A673 (cell line): ENCODE results near the gene ARPC2. TPM values are rescaled to one million over a fixed set of nuclear protein-coding genes. Genes with fewer than 3 reads are reported as not detected.
A peak's percentile ranks its signal among the peaks of the same experiment; 100 is the strongest.

Experiments used
- BruUV-seq: library from RNA; stranded (reverse); fragments of 400-500 nt; replicated peaks from 2 replicates; lab custom pipeline; 2021; lab: Mats Ljungman, UMichigan
- CTCF ChIA-PET: fragments of 300-600 bp; sonication (Branson Sonifier 250); formaldehyde crosslinking; loops from one replicate; lab custom pipeline; 2022; ENCODE audit warnings: antibody characterized with exemption; lab: Charles Lee
- POLR2A ChIA-PET: fragments of 300-600 bp; sonication (Branson Sonifier 250); formaldehyde crosslinking; loops from one replicate; lab custom pipeline; 2022; ENCODE audit warnings: antibody characterized with exemption; ENCODE audit not compliant: low non-redundant PET; lab: Charles Lee
- DNase-seq: peaks from one replicate; pipeline ENCODE4 v3.0.0-alpha.2; 2015; ENCODE audit warnings: low spot score
- H3K27ac ChIP-seq: fragments of 200-600 bp; sonication (generic); 2 replicates; pipeline ENCODE4 v1.5.1; 2016; ENCODE audit warnings: mixed run types, low read depth, mild to moderate bottlenecking, mixed read lengths, antibody characterized with exemption, low read length; ENCODE audit not compliant: poor library complexity, severe bottlenecking
- H3K27me3 ChIP-seq: fragments of 200-600 bp; sonication (generic); replicated peaks from 2 replicates; pipeline ENCODE4 v1.6.1; 2017; ENCODE audit warnings: mixed run types, low read depth, mild to moderate bottlenecking, mixed read lengths, antibody characterized with exemption, low read length; ENCODE audit not compliant: insufficient read depth, poor library complexity
- H3K36me3 ChIP-seq: fragments of 200-600 bp; sonication (generic); 2 replicates; pipeline ENCODE4 v1.6.1; 2016; ENCODE audit warnings: mixed run types, mild to moderate bottlenecking, mixed read lengths, antibody characterized with exemption, low read length; ENCODE audit not compliant: insufficient read depth, poor library complexity, severe bottlenecking
- H3K4me1 ChIP-seq: fragments of 200-600 bp; sonication (generic); 2 replicates; pipeline ENCODE4 v1.6.1; 2017; ENCODE audit warnings: mixed run types, mild to moderate bottlenecking, mixed read lengths, antibody characterized with exemption, low read length; ENCODE audit not compliant: insufficient read depth, poor library complexity, severe bottlenecking
- H3K4me3 ChIP-seq: fragments of 200-600 bp; sonication (generic); 2 replicates; pipeline ENCODE4 v1.5.1; 2016; ENCODE audit warnings: low read depth, mixed run types, mild to moderate bottlenecking, mixed read lengths, low read length; ENCODE audit not compliant: poor library complexity, severe bottlenecking
- H3K9me3 ChIP-seq: fragments of 200-600 bp; sonication (generic); 2 replicates; pipeline ENCODE4 v1.6.1; 2016; ENCODE audit warnings: mixed run types, low read depth, mild to moderate bottlenecking, mixed read lengths, antibody characterized with exemption, low read length; ENCODE audit not compliant: poor library complexity, severe bottlenecking
- CTCF ChIP-seq: fragments of 300-800, 200-600 bp; sonication (generic); conservative IDR thresholded peaks from 2 replicates; pipeline ENCODE4 v1.5.1; 2017; ENCODE audit warnings: low read depth, mild to moderate bottlenecking, antibody characterized with exemption, low read length, moderate library complexity, mixed read lengths
- EZH2 ChIP-seq: fragments of 200-600 bp; sonication (generic); IDR thresholded peaks from 2 replicates; pipeline ENCODE4 v1.6.1; 2017; ENCODE audit warnings: borderline replicate concordance, low read depth, mild to moderate bottlenecking, mixed read lengths, antibody characterized with exemption, low read length; ENCODE audit not compliant: poor library complexity, severe bottlenecking
- intact Hi-C: fragments of 100-400 bp; cut with micrococcal nuclease; formaldehyde crosslinking; loops from one replicate; pipeline ENCODE4 v1.10.0; 2022; ENCODE audit not compliant: unreplicated experiment
- total RNA-seq: library from RNA; stranded (reverse); gene quantifications from 2 replicates; pipeline ENCODE4 v1.2.3, GENCODE V29; 2021

Gene ARPC2
- total RNA-seq, 1 experiment from 2014 or later, result 291 TPM

GRCh38 chr2:218259099-218259961 lies 42.3 kb downstream of the ARPC2 start:
- intact Hi-C loops, result no loop called here
- H3K4me3 ChIP-seq, result no peak overlapping the region
- DNase-seq, result no peak
- TF ChIP-seq CTCF (no peak), EZH2 (no peak)
- no peak overlapping the region for H3K27ac ChIP-seq
- H3K4me1 ChIP-seq, result peaks cover 15% of the 10 kb centered on the region
- peaks cover 27% of the 10 kb centered on the region for H3K36me3 ChIP-seq
- H3K27me3 ChIP-seq, result no peaks in the 10 kb centered on the region
- ChIA-PET CTCF (no interaction called here), POLR2A (interaction anchor here (0.6 kb wide), 1 partner anchor 12 kb away, joined by 3 read pairs; no protein-coding TSS in a partner anchor)
- H3K9me3 ChIP-seq, result no peaks in the 10 kb centered on the region
- no TSS peak for BruUV-seq

- Histone ChIP-seq H3K27me3 (no peaks in the 10 kb centered on the region), H3K36me3 (peaks cover 27% of the 10 kb centered on the region), H3K4me1 (peaks cover 15% of the 10 kb centered on the region), H3K4me3 (no peak overlapping the region), H3K9me3 (no peaks in the 10 kb centered on the region), H3K27ac (no peak overlapping the region)
- BruUV-seq, result no TSS peak
- POLR2A ChIA-PET, result no interaction called here
- no peak for TF ChIP-seq CTCF
- TF ChIP-seq EZH2, result no peak
- no peak for DNase-seq
- CTCF ChIA-PET, result no interaction called here
- intact Hi-C loops, result no loop called here
These were observed 43.2 kb downstream of the ARPC2 start for GRCh38 chr2:218260166-218260565.

- CTCF ChIA-PET, result no interaction called here
- H3K4me1 ChIP-seq, result peaks cover 15% of the 10 kb centered on the region
- no peak for TF ChIP-seq EZH2
- no peak for TF ChIP-seq CTCF
These were observed 43.9 kb downstream of the ARPC2 start, which contains the start of gene GPBAR1 for GRCh38 chr2:218260742-218261422. TSS of gene GPBAR1 (plus strand) at chr2:218261015. CDS start at chr2:218262725, 1,710 bp downstream.

More at GRCh38 chr2:218260742-218261422, 43.9 kb downstream of the ARPC2 start, which contains the start of gene GPBAR1:
- no peaks in the 10 kb centered on the region for H3K9me3 ChIP-seq
- POLR2A ChIA-PET, result no interaction called here
- H3K4me3 ChIP-seq, result no peak within 1 kb of the TSS
- intact Hi-C loops, result no loop called here
- peak; percentile 47 for DNase-seq
- H3K27ac ChIP-seq, result peak within 1 kb of the TSS; percentile 32
- no TSS peak for BruUV-seq
- H3K27me3 ChIP-seq, result no peaks in the 10 kb centered on the region
- peaks cover 21% of the 10 kb centered on the region for H3K36me3 ChIP-seq
